ENCODE results near the gene TBC1D2B.
"Not testable (repeated sequence)": the region's sequence is repeated elsewhere in the genome, so short reads cannot be mapped to it uniquely, and the experiment has no call there.

Gene TBC1D2B

DNA sequence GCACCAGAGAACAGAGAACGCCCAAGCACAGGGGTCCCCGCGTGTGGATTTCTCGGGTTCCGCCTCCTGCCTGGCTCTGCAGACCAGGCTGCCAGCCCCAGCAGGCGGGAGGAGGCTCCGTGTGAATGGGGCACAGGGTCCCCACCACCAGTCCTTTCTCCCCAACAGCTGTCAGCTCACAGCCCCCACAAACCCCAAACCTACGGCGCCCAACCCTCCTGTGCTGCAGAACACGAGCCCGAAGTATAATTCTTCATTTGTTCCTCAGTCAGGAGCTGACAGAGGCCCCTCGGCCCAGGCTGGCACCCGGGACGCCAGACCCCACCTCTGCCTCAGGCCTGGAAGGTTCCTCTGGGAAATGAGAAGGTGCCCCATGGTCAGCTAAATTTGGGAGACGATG, 78.0 kb downstream of the TBC1D2B start:
- no peak for DNase-seq

DNA sequence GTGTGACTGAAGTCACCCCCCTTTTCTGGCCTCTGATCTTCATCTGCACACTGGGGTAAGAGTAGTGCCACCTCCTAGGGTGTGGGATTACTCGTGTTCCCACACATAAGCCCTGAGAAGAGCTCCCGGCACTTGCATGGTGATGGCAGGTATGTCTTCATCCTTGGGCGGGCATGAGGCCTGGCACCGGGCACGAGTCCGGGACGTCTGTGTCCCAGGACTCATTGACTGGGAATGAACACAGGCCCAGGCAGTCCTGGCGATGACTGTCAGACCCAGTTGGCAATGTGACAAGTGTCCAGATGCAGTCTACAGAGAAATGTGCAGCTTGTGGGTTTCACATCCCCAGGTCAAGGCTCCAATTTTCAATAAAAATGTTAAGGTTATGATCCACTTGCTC, 78.9 kb downstream of the TBC1D2B start:
- DNase-seq: no peak

- DNase-seq: not testable (repeated sequence)
Observed at GRCh38 chr15:77997761-77998554, 79.6 kb downstream of the TBC1D2B start.

GRCh38 chr15:77997221-77997620, 80.3 kb downstream of the TBC1D2B start:
- DNase-seq: not testable (repeated sequence)

GRCh38 chr15:77996713-77997171, 80.8 kb downstream of the TBC1D2B start:
- not testable (repeated sequence) for DNase-seq

DNA sequence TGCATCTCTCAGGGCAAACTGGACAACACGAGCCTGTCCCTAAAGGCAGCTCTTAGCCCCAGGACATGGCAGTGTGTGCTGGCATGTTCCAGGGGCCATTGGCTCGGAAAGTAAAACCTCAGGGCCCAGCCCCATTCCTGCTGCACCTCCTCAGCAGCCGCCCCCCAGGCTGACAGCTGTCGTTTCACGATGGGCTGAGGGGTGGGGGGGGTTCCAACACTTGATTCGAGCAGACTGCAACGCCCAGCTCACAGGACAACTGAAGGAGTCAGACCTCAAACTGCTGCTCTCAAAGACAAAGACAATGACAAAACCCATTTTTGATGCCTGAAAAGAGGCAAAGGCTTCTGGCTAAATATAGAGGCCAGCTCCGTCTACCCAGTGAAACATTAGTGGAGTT, 81.3 kb downstream of the TBC1D2B start:
- DNase-seq: not testable (repeated sequence)

DNA sequence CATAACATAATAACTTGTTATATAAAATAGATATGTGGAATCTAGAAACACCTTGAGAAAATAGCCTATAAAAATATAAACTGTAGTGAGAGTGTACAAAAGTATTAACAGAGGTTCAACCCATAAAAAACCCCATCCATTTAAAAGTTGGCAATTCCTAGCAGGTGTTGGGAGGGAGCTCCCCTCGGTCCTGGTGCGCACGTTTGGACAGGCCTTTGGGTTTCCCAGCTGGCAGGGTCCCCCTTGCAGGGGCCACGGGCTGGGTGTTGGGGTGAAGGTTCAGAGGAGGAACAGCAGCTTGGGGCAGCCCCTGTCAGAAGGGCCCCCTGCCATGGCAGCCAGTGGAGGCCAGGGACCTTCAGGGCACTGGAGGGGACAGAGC, 82.0 kb downstream of the TBC1D2B start:
- not testable (repeated sequence) for DNase-seq

- peak; percentile 11 for DNase-seq
Observed at GRCh38 chr15:77994893-77995536, 82.5 kb downstream of the TBC1D2B start.

- not testable (repeated sequence) for DNase-seq
Observed at GRCh38 chr15:77993970-77994693, 83.4 kb downstream of the TBC1D2B start.

GRCh38 chr15:77993374-77993911, 84.1 kb downstream of the TBC1D2B start:
- no peak for DNase-seq

DNA sequence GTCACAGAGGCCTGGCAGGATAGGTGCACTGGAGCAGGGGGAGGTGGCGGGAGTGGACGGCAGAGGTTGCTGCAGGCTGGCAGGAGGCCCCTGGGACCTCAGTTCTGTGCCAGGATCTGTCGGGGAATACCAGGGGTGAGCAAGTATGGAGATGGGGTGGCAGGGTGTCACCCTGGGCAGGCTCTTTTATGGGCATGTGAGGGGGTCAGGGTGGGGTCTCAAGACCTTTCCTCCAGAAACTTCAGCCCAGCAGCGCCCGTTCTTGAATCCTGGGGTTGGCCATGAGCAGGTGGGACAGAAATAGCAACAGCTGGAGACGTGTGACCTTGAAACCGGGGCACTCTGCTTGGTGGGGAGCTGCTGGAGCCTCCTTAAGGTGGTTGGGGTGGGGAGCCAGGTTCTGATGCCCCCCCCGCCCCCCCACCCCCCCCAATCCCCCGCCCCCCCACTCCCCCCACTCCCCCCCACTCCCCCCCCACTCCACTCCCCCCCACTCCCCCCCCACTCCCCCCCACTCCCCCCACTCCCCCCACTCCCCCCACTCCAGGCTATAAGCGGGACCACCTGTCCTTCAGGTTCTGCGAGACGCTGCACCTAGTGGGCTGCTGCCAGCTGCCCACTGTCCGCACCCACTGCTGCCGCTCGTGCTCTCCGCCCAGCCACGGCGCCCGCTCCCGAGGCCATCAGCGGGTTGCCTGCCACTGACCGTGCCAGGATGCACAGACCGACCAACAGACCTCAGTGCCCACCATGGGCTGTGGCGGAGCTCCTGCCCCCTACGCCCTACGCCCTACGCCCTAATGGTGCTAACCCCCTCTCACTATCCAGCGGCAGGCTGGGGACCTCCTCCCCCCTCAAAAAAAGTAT, 84.9 kb downstream of the TBC1D2B start:
- no peak for DNase-seq

GRCh38 chr15:77991658-77992201, 85.8 kb downstream of the TBC1D2B start:
- DNase-seq: not testable (repeated sequence)

DNA sequence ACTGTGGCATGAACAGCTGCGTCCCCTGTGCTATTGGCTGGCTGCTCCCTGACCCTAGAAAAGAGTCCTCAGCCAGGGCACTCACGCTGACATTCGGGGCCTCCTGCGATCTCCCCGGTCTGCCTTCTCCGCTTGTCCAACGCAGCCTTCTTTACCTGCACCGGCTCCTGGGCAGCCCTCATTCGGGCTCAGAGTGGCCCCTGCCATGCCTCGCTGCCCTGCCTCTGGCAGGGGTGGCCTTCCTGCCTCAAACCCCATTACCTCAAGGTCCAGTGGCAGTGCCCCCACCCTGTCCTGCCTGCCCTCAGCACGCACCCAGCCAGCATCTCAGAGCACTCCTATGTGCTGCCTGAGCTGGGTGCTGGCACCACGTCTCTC, 86.5 kb downstream of the TBC1D2B start:
- no peak for DNase-seq

DNA sequence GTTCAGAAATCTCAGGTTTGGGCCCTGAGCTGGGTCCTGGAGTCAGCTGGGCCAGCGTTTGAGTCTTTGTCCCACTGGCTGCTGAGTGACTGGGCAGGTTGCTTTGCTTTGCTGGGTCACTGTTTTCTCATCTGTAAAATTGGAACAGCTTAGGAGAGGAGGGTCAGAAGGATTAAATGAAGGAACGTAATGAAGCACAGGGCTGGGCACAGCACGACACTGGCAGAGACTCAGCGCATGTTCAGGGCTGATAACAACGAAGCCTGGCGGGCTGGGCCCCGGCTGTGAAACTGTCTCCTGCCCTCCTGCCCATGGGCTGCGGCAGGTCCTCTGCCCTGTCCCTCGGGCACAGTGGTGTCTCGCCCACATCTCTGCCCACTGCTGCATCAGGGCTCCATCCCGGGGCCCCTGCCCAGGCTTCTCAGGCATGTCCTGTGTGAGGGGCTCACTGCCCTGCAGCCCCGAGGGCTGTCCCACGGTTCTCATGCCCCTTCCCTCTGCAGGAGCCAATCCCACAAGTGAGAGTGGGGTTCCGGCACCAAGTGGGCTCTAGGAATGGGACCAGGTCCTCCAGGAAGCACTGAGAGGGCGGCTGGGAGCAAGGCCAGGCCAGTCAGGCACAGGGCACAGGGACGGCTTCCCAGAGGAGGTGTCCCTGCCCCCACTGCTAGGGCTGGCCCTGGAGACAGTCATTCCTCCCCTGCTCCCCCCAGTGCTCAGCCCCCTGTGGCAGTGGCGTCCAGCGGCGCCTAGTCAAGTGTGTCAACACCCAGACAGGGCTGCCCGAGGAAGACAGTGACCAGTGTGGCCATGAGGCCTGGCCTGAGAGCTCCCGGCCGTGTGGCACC, 88.0 kb downstream of the TBC1D2B start:
- DNase-seq: no peak

- no peak for DNase-seq
Observed at GRCh38 chr15:77988347-77989295, 88.9 kb downstream of the TBC1D2B start.

DNA sequence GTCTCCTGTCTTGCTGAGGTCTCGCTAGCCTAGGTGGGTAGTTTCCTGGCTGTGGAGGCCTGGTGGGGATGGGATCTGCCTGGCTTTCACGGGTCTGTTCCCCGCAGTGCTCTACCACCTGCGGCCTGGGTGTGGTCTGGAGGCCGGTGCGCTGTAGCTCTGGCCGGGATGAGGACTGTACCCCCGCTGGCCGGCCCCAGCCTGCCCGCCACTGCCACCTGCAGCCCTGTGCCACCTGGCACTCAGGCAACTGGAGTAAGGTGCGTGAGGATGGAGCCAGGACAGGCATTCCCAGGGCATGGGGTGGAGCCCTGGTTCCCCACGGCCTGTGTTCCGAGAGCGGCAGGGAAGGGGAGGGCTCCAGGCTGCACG, 89.8 kb downstream of the TBC1D2B start:
- not testable (repeated sequence) for DNase-seq

GRCh38 chr15:77986891-77987764, 90.4 kb downstream of the TBC1D2B start:
- DNase-seq: no peak

GRCh38 chr15:77985931-77986480, 91.5 kb downstream of the TBC1D2B start:
- DNase-seq: no peak

All from CD4-positive, alpha-beta T cell treated with Interleukin-10 for 1 hour (primary cell).